Stimulated activated CD8-positive, alpha-beta memory T cell treated with anti-CD3 and anti-CD28 coated beads, Interleukin-7, amount 100 ng/mL, for 24 hours (primary cell): ENCODE measurements around the gene SEC16B.
"Not testable (repeated sequence)": the region's sequence is repeated elsewhere in the genome, so short reads cannot be mapped to it uniquely, and the experiment has no call there.

Experiments
- DNase-seq: peaks from one replicate; pipeline ENCODE4 v3.0.0-alpha.2; 2020; ENCODE audit warnings: low read depth

Gene SEC16B

GRCh38 chr1:177969825-177970371, at the start of gene SEC16B:
Gene SEC16B (minus strand): TSS chr1:177970058. CDS start chr1:177967981, 2,077 bp downstream.
- DNase-seq, result no peak

- DNase-seq, result no peak
Observed at GRCh38 chr1:178019622-178020021, 49.8 kb upstream of the SEC16B start.

GRCh38 chr1:178019208-178019607, 49.4 kb upstream of the SEC16B start:
- DNase-seq, result no peak

- DNase-seq, result no peak
Observed at GRCh38 chr1:178017517-178017916, 47.7 kb upstream of the SEC16B start.

GRCh38 chr1:178011864-178012503, 42.1 kb upstream of the SEC16B start:
- no peak for DNase-seq

- no peak for DNase-seq
Observed at GRCh38 chr1:178011465-178011828, 41.6 kb upstream of the SEC16B start.

GRCh38 chr1:178010674-178011464, 41.0 kb upstream of the SEC16B start:
- DNase-seq, result no peak

- DNase-seq, result no peak
Observed at GRCh38 chr1:178006043-178006442, 36.2 kb upstream of the SEC16B start.

GRCh38 chr1:178005450-178005849, 35.6 kb upstream of the SEC16B start:
- DNase-seq, result no peak

GRCh38 chr1:178004926-178005391, 35.1 kb upstream of the SEC16B start:
- no peak for DNase-seq

- no peak for DNase-seq
Observed at GRCh38 chr1:177998696-177999631, 29.1 kb upstream of the SEC16B start.

GRCh38 chr1:177996957-177997356, 27.1 kb upstream of the SEC16B start:
- no peak for DNase-seq

GRCh38 chr1:177995369-177995768, 25.5 kb upstream of the SEC16B start:
- DNase-seq, result no peak

GRCh38 chr1:177986281-177986680, 16.4 kb upstream of the SEC16B start:
- not testable (repeated sequence) for DNase-seq

GRCh38 chr1:177984761-177985160, 14.9 kb upstream of the SEC16B start:
- no peak for DNase-seq

GRCh38 chr1:177984136-177984525, 14.3 kb upstream of the SEC16B start:
- no peak for DNase-seq

- DNase-seq, result no peak
Observed at GRCh38 chr1:177983482-177984135, 13.8 kb upstream of the SEC16B start.

GRCh38 chr1:177983077-177983476, 13.2 kb upstream of the SEC16B start:
- DNase-seq, result no peak

- no peak for DNase-seq
Observed at GRCh38 chr1:177981200-177981599, 11.3 kb upstream of the SEC16B start.

- no peak for DNase-seq
Observed at GRCh38 chr1:177979272-177979671, 9.4 kb upstream of the SEC16B start.

- DNase-seq, result no peak
Observed at GRCh38 chr1:177978530-177978929, 8.7 kb upstream of the SEC16B start.

GRCh38 chr1:177977141-177977540, 7.3 kb upstream of the SEC16B start:
- DNase-seq, result no peak
